Endothelial cell of hepatic sinusoid (primary cell): ENCODE data around the gene PDSS1.
"Not testable (repeated sequence)": the region's sequence is repeated elsewhere in the genome, so short reads cannot be mapped to it uniquely, and the experiment has no call there.

Source experiments
- in situ Hi-C: cut with HindIII; loops from 2 replicates; pipeline ENCODE4 v1.10.0; 2017; ENCODE audit warnings: low sequenced_read_pairs

The PDSS1 gene

DNA sequence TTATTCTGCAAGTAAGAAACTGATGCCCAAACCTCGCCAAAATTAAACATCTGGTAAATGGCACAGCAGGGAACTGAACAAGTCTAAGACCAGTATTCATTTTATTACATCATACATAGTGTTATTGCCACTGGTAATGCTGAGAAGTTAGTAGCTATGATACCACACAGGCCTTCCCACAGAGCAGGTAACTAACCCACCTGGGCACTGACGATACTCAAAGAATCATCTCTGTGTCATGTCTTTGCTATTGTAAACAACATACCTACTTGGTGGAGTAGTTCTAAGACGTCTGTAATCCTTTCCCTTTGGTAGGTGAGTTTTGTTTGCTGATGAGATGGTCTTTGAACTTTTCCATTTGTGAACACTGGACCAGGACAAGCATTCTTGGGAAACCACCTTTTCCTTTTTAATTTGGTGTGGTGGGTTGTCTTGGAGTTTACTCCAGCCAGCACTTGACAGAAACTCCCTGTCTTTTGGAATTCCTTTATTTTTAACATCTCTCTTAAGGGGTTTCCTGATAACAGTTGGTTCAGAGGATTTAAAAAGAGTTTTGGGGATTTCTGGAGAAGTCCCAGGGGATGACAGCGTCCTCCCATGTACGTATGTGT is 40.9 kb downstream of the PDSS1 start:
- in situ Hi-C loops: loop anchor here (5.0 kb wide), 1 partner anchor 124 kb away; the partner anchor contains the start of gene ABI1

DNA sequence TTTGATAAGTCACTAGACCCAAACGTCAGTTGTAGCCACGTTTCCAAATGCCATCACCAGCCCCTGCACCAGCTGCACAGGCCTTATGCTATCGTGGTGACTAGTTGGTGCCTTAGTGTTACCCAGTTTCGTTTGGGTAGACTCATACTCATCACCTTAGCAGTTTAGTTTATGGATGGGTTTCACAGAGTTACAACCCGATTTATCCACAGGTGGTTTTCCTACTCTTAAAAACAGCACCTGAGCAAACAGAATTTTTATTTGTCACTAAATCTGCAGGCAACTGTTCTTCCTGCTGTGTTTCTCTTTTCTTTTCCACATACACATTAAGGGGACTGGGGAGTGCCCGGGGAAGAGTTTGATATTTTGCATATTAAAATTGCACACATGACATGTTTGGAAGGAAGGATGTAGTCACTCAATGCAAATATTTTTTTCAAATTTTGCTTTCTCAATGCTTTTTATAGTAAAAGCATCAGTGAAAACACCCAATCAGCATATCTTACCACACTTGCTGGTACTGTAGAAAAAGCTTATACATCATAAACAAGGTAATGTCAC is 41.6 kb downstream of the PDSS1 start:
- in situ Hi-C loops: loop anchor here (5.0 kb wide), 1 partner anchor 123 kb away; the partner anchor contains the start of gene ABI1

DNA sequence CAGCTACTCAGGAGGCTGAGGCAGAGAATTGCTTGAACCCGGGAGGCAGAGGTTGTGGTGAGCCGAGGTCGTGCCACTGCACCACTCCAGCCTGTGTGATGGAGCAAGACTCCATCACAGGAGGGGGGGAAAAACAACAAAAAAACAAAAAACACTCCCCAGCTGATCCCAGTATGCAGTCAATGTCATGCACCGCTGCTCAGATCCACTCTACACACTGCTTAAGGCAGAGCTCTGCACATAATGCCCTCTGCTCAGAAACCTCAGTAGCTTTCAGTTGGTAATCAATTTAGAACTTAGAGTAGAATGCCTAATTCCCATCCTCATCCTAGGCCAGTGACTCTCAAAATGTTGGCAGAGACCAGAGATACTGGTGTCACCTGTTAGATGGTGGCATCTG is 43.9 kb downstream of the PDSS1 start:
- in situ Hi-C loops: no loop called here

DNA sequence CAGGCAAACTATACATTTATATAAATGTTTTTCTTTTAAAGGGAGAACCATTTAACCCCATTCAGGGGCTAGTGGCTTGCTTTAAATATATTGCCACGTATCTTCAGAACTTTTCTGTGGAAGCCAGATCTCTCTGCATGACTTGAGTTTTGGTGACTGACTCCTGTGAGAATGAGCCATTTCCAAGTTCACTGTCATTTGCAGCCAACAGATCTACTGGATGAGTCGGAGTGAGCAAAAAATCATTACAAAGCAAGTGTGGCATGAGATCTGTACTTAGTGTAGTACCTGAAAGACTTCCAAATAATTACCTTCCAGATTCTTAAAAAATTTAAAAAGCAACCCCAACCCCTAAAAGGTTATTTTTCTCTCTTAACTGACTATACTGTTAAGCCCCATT is 45.6 kb downstream of the PDSS1 start:
- in situ Hi-C loops: no loop called here

DNA sequence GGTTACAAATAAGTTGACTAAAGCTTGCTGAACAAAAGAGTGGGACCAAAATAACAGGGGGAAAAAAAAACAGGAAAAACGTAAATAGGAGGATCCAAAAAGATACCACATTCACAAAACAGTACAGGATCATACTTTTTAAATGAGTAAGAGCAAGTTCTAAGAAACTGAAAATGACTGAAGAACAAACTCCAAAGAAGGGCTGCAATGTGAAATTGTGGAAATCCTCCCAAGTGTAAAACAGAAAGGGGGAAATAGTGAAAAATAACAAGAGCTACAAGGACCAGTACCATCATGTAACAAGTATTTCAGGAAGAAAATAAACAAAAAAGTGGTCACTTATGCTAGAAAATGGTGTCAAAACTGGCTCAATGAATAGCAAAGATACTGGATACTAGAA is 46.3 kb downstream of the PDSS1 start:
- in situ Hi-C loops: no loop called here

DNA sequence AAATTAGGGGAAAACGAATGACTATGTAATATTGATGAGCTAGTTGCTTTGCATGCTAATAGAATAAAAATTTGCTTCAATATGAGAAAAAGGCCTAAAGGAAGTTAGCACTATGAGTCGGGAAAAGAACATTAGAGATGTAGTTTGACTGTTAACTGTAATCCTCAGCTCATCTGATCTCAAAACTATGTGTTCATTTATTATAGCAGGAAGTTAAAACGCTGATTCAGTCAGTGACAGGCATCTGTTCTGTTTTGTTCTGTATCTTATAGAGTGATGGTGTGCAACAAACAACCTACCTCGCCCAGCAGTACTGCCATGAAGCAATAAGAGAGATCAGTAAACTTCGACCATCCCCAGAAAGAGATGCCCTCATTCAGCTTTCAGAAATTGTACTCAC is 48.6 kb downstream of the PDSS1 start:
- in situ Hi-C loops: no loop called here

DNA sequence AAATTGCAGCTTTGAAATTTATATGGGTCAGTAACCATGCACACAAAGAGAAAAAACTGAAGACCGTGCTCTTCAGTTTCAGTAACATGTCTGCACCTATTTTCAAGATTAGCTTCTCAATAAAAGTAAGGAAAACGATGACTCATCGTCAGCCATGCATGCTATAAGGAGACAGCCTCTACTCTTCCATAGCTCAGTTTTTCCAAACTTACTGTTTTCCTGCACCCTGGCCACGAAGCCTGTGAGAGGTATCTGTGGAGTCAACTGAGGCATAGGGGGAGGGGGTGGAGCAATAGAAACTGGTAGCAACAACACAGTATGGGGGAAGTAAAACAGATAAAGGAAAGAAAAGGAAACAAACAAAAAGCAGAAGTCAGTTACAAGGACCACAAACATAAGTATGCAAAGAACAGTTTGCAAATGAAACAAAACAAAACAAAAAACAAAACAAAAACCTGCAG is 58.0 kb downstream of the PDSS1 start:
- in situ Hi-C loops: no loop called here

DNA sequence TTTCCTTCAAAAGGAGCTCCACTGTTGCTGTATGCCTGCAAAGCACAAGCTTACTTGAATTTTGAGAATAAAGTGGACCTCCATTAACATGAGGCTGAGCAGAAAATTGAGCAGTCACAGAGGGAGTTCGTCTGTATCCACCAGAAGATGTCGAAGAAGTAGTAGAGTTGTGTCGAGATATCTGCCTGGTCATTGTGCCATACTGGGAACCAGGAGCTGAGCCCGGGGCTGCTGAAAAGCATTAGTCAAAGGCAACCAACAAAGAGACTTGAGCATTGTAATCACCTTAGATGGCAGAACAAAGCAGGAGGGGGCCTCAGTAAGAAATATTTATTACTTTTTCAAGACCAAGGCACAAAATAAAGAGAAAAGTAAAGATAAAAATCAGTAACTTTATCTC is 61.5 kb downstream of the PDSS1 start:
- in situ Hi-C loops: no loop called here

DNA sequence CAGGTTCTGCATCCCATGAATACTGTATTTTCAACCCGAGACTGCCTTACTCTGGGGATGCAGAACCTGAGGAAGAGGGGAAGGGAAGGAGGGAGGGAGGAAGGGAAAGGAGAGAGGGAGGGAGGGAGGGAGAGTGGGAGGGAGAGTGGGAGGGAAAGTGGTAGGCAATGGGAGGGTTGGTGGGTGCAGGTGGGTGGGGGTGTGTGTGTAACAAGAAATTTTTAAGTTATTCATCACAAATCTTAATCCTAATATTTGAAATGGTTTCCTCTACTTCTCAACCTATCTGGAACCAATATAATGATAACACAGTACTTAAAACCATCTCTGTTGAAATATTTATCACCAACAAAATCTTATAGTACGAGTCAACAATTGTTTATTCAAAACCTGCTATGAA is 68.0 kb downstream of the PDSS1 start:
- in situ Hi-C loops: no loop called here

DNA sequence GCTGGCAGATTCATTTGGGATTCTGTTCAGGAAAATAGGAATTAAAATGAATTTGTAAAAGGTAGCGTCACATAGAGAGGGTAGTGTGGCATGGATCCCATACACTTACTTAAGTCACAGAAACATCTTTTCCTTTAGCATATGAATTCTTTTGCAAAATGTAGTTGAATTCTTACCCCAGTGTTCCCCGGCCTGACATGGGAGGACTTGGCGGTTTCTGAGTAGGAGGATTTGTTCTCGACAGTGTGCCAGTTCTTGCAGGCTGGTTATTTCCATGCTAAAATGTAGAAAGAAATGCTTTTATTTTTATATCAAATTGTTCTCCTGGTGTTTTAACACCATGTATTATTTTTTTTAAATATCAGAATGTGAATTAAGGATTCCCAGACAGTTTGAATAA is 72.6 kb downstream of the PDSS1 start:
- in situ Hi-C loops: no loop called here

DNA sequence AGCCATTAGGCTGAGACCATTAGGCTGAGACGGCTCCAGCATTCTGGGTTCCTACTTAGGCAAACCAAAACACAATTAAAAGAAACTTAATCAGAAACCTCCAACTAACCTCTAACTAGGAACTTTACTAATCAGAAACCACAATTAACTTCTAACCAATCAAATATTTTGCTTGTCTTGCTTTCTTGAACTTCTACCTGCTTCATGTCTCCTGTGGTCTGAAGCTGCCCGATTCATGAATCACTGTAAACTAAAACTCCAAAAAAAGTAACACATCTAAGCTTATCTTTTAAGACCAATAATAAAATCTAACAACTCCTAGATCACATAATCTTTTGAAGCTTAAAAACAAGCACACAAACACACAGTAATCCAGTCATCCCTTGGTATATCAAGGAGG is 76.1 kb downstream of the PDSS1 start:
- in situ Hi-C loops: no loop called here

DNA sequence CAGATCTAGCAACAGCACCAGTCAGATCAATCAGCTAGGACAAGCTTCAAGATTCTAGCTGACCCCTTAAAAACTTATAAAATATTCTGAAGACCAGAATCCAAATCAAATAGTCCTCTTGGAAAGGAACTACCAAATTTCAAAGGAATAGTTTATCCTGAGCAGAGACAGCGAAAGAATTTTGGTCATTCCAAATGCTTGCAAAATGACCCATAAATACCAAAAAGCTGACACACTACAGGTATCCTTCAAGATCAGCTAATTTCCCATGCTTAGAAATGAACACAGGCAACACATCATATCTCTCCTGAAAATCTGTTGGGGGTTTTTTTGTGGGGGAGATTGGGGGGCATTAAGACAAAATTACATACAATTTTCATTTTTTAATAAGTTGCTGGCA is 78.8 kb downstream of the PDSS1 start:
- in situ Hi-C loops: no loop called here

DNA sequence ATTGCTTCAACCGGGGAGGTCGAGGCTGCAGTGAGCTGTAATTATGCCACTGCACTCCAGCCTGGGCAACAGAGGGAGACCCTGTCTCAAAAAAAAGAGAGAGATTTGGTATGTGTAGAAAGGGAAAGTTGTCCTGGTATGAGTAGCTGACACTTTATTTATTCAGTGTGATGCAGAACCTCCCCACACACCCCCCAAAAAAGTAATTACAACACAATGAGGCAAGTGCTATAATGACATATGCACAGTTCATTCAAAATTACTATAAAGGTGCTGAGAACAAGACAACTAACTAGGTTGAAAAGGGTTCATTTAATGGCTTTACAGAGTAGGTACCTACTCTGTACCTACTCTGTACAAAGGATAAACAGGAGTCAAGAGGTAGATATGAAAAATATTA is 80.2 kb downstream of the PDSS1 start:
- in situ Hi-C loops: no loop called here

DNA sequence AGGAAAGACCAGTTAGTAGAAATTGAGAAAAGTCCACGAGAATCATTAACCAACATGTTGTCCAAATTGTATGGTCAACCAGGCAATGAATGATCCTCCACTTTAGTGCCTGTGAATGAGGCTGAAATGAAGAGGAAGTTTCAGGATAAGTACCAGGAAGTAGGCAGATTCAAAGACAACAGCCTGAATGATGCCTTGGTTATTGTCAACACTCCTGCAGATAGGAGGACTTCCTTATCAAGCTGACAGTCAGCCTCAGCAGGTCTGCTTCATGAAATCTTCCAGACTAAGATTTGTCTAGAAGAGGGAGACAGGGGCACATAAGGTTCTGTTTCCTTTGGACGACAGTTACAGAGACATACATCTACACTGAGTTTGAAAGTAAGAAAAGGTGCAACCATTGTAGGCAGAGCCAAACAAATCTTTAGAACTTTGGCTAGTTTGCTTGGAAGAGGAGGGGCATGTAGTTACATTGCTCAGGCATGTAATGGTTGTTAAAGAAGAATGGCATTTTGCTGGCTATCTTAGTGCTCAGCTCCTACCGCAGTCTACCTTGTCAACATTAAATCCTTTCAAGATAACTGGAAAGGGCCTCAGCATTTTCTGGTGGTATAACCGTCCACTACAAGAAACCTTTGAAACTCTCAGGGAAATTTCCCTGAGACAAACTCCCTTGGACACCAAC is 81.8 kb downstream of the PDSS1 start:
- in situ Hi-C loops: no loop called here

DNA sequence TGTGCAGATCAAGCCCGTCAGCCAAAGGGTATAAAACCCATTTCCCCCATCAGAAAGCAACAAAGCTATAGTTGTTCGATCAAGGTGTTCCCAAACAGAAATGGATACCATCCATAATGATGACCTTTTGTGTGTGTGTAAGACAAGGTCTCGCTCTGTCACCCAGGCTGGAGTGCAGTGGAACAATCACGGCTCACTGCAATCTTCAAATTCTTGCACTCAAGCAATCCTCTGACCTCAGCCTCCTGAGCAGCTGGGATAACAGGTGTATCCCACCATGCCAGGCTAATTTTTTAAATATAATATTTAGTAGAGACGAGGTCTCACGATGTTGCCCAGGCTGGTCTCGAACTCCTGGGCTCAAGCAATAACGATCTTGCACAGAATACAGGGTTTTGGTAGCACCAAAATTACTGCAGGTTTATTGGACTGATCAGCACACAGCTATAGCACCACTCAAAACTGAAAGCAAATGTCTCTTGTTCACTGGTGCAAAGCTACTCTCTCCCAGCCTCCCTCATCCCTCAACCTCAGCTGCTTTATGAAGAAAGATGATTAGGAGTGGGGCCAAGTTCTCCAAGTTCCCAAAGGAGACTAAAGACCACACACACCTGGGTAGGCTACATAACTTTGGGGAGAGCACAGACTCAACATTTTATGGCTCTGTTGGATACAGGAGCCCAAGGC is 82.7 kb downstream of the PDSS1 start:
- in situ Hi-C loops: no loop called here

DNA sequence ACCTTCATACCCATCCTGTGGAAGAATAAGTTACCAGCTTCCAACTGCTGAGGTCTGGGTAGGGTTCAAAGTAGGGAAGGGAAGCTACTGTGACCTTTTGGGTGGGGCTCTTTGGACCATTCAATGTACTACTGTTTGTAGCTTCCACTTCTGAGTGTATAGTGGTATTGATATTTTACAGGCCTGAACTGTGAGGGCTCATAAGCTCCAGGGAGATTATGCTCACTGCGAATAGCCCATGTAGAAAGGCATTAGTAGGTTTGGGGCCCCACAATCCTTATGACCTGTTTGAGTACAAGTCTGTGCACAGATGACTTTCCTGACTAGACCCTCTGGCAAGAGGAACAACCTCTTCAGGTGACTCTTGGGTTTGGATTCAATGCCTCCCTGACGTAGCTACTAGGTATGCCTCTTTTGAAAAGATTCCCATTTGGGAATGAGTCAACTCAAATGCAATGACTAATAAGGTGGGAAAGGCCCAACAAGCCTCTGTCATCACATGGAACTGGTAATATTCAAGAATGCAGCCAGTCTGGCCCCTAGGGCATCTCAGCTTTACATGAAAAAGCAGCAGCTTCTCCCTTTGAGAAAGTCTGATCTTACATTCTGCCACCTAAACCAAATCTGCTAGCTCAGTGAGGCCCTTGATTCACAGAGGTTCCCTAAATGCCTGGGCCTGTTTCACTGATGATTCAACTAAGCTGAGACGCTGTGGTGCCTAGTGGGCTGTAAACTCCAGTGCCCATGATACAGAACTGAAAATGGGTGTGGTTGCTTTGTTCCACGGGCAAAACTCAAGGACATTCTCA is 83.5 kb downstream of the PDSS1 start:
- in situ Hi-C loops: no loop called here

DNA sequence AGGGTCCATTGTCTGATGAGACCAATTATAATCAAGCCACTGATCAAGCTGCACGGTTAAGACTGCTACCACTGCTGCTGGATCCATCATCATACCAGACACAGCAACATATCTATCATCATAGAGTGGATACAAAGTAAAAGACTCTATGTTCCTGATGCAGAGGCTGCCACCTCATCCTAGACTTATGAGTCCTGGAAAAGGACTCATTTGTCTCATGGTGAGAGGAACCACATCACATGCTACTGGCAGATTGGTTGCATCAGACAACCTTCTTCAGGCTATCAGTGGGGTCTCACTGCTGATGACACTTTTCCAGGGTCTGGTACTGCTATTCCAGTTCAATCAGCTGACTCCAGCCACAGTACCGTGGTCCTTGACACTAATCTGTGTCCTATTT is 84.3 kb downstream of the PDSS1 start:
- in situ Hi-C loops: no loop called here

DNA sequence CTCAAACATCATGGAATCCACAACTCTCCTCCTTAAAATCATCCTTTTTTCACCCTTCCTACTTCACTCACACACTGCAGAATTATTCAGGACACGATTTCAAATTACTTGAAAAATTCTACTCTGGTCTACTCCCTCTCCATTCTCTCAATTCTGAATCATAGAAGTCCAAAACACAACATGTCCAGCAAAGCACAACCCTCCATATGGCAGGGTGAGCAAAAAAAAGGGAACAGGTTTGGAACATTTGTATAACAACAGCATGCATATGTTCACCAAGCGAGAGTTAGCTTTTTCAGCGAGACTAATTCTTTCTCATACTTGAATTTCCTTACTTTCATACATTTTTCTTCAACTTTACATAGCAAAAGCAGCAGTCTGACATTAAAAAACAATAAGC is 89.9 kb downstream of the PDSS1 start:
- in situ Hi-C loops: no loop called here

DNA sequence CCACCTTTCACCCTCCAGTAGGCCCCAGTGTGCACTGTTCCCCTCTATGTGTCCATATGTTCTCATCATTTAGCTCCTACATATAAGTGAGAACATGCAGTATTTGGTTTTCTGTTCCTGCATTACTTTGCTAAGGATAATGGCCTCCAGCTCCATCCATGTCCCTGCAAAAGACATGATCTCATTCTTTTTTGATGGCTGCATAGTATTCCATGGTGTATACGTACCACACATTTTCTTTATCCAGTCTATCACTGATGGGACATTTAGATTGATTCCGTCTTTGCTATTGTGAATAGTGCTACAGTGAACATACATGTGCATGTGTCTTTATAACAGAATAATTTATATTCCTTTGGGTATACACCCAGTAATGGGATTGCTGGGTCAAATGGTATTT is 92.3 kb downstream of the PDSS1 start:
- in situ Hi-C loops: not testable (repeated sequence)

DNA sequence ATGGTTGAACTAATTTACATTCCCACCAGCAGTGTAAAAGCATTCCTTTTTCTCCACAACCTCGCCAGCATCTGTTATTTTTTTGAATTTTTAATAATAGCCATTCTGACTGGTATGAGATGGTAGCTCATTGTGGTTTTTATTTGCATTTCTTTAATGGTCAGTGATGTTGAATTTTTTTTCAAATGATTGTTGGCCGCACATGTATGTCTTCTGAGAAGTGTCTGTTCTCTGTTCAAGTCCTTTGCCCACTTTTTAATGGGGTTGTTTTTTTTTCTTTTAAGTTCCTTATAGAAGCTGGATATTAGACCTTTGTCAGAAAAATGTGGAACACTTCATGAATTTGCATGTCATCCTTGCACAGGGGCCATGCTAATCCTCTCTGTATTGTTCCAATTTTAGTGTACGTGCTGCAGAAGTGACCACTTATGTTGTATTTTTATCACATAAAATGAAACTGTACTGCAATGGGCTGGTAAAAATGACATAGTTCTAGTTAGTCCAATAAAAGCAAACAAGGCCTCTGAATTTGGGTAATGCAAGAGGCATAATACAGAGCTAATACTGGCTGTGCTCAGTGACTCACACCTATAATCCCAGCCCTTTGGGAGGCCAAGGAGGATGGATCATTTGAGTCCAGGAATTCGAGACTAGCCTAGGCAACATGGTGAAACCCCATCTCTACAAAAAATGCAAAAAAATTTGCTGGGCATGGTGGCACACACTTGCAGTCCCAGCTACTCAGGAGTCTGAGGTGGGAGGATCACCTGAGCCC is 92.9 kb downstream of the PDSS1 start:
- in situ Hi-C loops: no loop called here
